GM23338 (cell line): Measurements from ENCODE around the gene UBE2S. TPM values are rescaled to one million over a fixed set of nuclear protein-coding genes. Genes with fewer than 3 reads are reported as not detected.

Experiments
- ATAC-seq: fragments of 200-7000 bp; cut with Tn5 transposase; 3 replicates; pipeline ENCODE4 v1.9.1; 2020
- DNase-seq: peaks from one replicate; pipeline ENCODE4 v3.0.0-alpha.2; 2015; ENCODE audit warnings: low spot score
- H2AFZ ChIP-seq: fragments of 200-600 bp; sonication (generic); 2 replicates; pipeline ENCODE4 v1.8.0; 2016; ENCODE audit warnings: antibody characterized with exemption, mild to moderate bottlenecking, moderate library complexity
- H3F3A ChIP-seq: fragments of 200-600 bp; sonication (generic); replicated peaks from 2 replicates; pipeline ENCODE4 v1.8.0; 2017; ENCODE audit warnings: antibody characterized with exemption, mixed run types, low read depth
- H3K27ac ChIP-seq: fragments of 200-600 bp; sonication (generic); 2 replicates; pipeline ENCODE4 v1.6.1; 2016; ENCODE audit warnings: low read depth
- H3K27me3 ChIP-seq: fragments of 200-600 bp; sonication (generic); 2 replicates; pipeline ENCODE4 v1.8.0; 2016; ENCODE audit warnings: mild to moderate bottlenecking, mixed run types, moderate library complexity; ENCODE audit not compliant: insufficient read depth
- H3K36me3 ChIP-seq: fragments of 200-600 bp; sonication (generic); 2 replicates; pipeline ENCODE4 v1.8.0; 2016; ENCODE audit warnings: mild to moderate bottlenecking; ENCODE audit not compliant: insufficient read depth
- H3K4me1 ChIP-seq: fragments of 200-600 bp; sonication (generic); 2 replicates; pipeline ENCODE4 v1.8.0; 2016; ENCODE audit warnings: mild to moderate bottlenecking, moderate library complexity; ENCODE audit not compliant: insufficient read depth
- H3K4me2 ChIP-seq: fragments of 200-600 bp; sonication (generic); 2 replicates; pipeline ENCODE4 v1.7.1; 2017; ENCODE audit warnings: mixed run types
- H3K4me3 ChIP-seq: fragments of 200-600 bp; sonication (generic); 2 replicates; pipeline ENCODE4 v1.6.1; 2016; ENCODE audit warnings: mixed run types
- H3K79me2 ChIP-seq: fragments of 200-600 bp; sonication (generic); replicated peaks from 2 replicates; pipeline ENCODE4 v1.8.0; 2017; ENCODE audit warnings: mild to moderate bottlenecking; ENCODE audit not compliant: insufficient read depth
- H3K9me2 ChIP-seq: fragments of 200-600 bp; sonication (generic); 2 replicates; pipeline ENCODE4 v1.8.0; 2017; ENCODE audit not compliant: insufficient read depth
- H4K20me1 ChIP-seq: fragments of 200-600 bp; sonication (generic); replicated peaks from 2 replicates; pipeline ENCODE4 v1.8.0; 2017; ENCODE audit warnings: mild to moderate bottlenecking; ENCODE audit not compliant: insufficient read depth
- H3K27ac Mint-ChIP-seq: 2 replicates; pipeline ENCODE4 v1.8.0; 2020; ENCODE audit warnings: inconsistent platforms, mild to moderate bottlenecking, moderate library complexity, mixed read lengths
- H3K27me3 Mint-ChIP-seq: 3 replicates; pipeline ENCODE4 v1.8.0; 2022; ENCODE audit warnings: low read depth, mild to moderate bottlenecking, moderate library complexity, mixed read lengths, inconsistent platforms; ENCODE audit not compliant: insufficient read depth, poor library complexity
- H3K36me3 Mint-ChIP-seq: 3 replicates; pipeline ENCODE4 v1.8.0; 2021; ENCODE audit warnings: low read depth, mild to moderate bottlenecking, inconsistent platforms, moderate library complexity, mixed read lengths
- H3K4me1 Mint-ChIP-seq: 3 replicates; pipeline ENCODE4 v1.8.0; 2020; ENCODE audit warnings: mild to moderate bottlenecking, inconsistent platforms, mixed read lengths
- H3K4me3 Mint-ChIP-seq: 3 replicates; pipeline ENCODE4 v1.8.0; 2021; ENCODE audit warnings: moderate library complexity, mild to moderate bottlenecking, inconsistent platforms, mixed read lengths
- H3K9me3 Mint-ChIP-seq: 3 replicates; pipeline ENCODE4 v1.8.0; 2020; ENCODE audit warnings: moderate library complexity, mild to moderate bottlenecking, inconsistent platforms, mixed read lengths
- CREB1 ChIP-seq: fragments of 250-450 bp; sonication (Bioruptor Pico); IDR thresholded peaks from 2 replicates; pipeline ENCODE4 v1.5.0; 2020; ENCODE audit warnings: low read depth, mild to moderate bottlenecking, moderate library complexity
- EZH2 ChIP-seq: fragments of 200-600 bp; sonication (generic); IDR thresholded peaks from one replicate; pipeline ENCODE4 v1.8.0; 2017; ENCODE audit warnings: antibody characterized with exemption, mild to moderate bottlenecking, low read depth; ENCODE audit not compliant: unreplicated experiment
- EZH2phosphoT487 ChIP-seq: fragments of 200-600 bp; sonication (generic); IDR thresholded peaks from one replicate; pipeline ENCODE4 v1.8.1; 2018; ENCODE audit warnings: antibody characterized with exemption; ENCODE audit not compliant: unreplicated experiment
- JUNB ChIP-seq: IDR thresholded peaks from one replicate; pipeline ENCODE4 v1.6.1; 2016; ENCODE audit warnings: antibody characterized with exemption; ENCODE audit not compliant: unreplicated experiment
- NANOG ChIP-seq: IDR thresholded peaks from 2 replicates; pipeline ENCODE4 v1.6.1; 2016; ENCODE audit warnings: antibody characterized with exemption, borderline replicate concordance
- POLR2AphosphoS5 ChIP-seq: IDR thresholded peaks from 2 replicates; pipeline ENCODE4 v1.6.1; 2016; ENCODE audit warnings: antibody characterized with exemption, low read depth
- STAT1 ChIP-seq: IDR thresholded peaks from one replicate; pipeline ENCODE4 v1.6.1; 2016; ENCODE audit warnings: antibody characterized with exemption; ENCODE audit not compliant: unreplicated experiment
- ZNF114 ChIP-seq: fragments of 250-450 bp; sonication (Bioruptor Pico); IDR thresholded peaks from 2 replicates; pipeline ENCODE4 v1.5.0; 2020; ENCODE audit warnings: mild to moderate bottlenecking, moderate library complexity
- ZNF331 ChIP-seq: fragments of 250-450 bp; sonication (Bioruptor Pico); IDR thresholded peaks from 2 replicates; pipeline ENCODE4 v1.5.0; 2020; ENCODE audit warnings: low read depth, mild to moderate bottlenecking, moderate library complexity
- polyA plus RNA-seq: library from polyadenylated mRNA; unstranded; fragments of >200 nt; fragmentation: Nextera tagmentation; extraction: Ambion mirVana; gene quantifications from 2 replicates; pipeline ENCODE4 v1.2.1, GENCODE V29; 2016
- total RNA-seq: library from RNA; depleted of rRNA; stranded (reverse); fragments of >200 nt; shearing (Covaris generic); gene quantifications from 2 replicates; pipeline ENCODE4 v1.2.3, GENCODE V29; 2014
- TF ChIP-seq, protein P1 (sequence below), 2 experiments: fragments of 200-600 bp in 1 of 2; sonication (generic) in 1 of 2; conservative IDR thresholded peaks; 2 replicates each; pipeline versions ENCODE4 v1.5.1 to v1.6.1; 2016 to 2017; ENCODE audit warnings: antibody characterized with exemption in 2 of 2, low read depth in 2 of 2, mild to moderate bottlenecking in 2 of 2, moderate library complexity in 1 of 2
- TF ChIP-seq, protein P2 (sequence below): IDR thresholded peaks from one replicate; pipeline ENCODE4 v1.6.1; 2018; ENCODE audit warnings: antibody characterized with exemption; ENCODE audit not compliant: unreplicated experiment
- TF ChIP-seq, protein P3 (sequence below): IDR thresholded peaks from 2 replicates; pipeline ENCODE4 v1.6.1; 2016; ENCODE audit warnings: antibody characterized with exemption
- TF ChIP-seq, protein P4 (sequence below): fragments of 250-450 bp; sonication (Bioruptor Pico); IDR thresholded peaks from 2 replicates; pipeline ENCODE4 v1.5.0; 2020; ENCODE audit warnings: mild to moderate bottlenecking, moderate library complexity

The UBE2S gene
- total and polyA plus RNA-seq, 2 experiments from 2014 or later = 363 to 533 TPM

DNA sequence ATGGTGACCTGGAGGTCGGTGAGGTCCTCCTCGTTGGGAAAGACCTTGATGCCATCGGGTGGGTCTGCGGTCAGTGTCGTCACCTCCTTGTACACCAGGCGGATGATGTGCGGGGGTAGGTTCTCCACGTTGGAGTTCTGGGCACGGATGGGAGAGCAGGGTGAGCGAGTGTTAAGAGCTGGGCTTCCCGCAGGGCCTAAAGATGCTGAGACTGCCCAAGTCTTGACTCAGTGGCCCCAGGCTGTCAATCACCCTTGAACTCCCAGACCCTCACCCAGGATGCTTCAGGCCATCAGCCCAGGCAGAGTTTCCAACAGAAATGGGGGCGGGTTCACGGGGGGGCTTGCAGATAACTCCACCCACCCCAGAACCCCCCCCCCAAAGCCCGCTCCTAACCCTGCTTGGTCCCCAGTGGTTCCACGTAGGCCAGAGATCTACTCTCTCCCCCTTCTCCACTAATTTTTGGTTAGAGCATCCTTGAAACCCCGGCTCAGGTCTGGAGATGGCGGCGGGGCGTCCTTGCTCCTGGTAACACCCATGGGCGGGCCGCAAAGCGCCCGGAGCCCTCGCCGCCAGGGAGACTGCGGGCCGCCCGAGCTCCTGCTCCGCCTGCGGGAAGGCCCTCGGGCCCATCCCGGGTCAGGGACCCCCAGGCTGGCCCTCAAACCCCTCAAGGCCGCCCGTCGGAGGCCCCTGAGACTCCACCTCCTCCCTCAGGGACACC lies 600 bp downstream of the UBE2S start:
- Histone ChIP-seq H3K36me3 (peaks cover 43% of the 10 kb centered on the region), H3K27ac (peak overlapping the region; percentile 97; the same call in 1 of the 2 replicates), H4K20me1 (peaks cover 52% of the 10 kb centered on the region), H3K79me2 (peaks cover 44% of the 10 kb centered on the region), H3K4me2 (peak overlapping the region; percentile 93), H3K4me3 (peak overlapping the region; percentile 94), H3K4me1 (peaks cover 21% of the 10 kb centered on the region), H3K9me2 (peaks cover 8% of the 10 kb centered on the region), H2AFZ (no peak overlapping the region), H3F3A (peaks cover 48% of the 10 kb centered on the region), H3K27me3 (no peaks in the 10 kb centered on the region)
- Mint-ChIP-seq H3K27ac (peak overlapping the region; percentile 56; the same call in 1 of the 2 replicates), H3K27me3 (peaks cover 23% of the 10 kb centered on the region), H3K4me1 (peaks cover 28% of the 10 kb centered on the region), H3K36me3 (peaks cover 75% of the 10 kb centered on the region), H3K9me3 (peaks cover 30% of the 10 kb centered on the region), H3K4me3 (peak overlapping the region; percentile 91)
- no peak for DNase-seq
- ATAC-seq = no peak
- TF ChIP-seq POLR2AphosphoS5 (no peak), ZNF331 (CRISPR knock-in tag) (no peak), CREB1 (CRISPR knock-in tag) (no peak), NANOG (no peak), STAT1 (no peak), ZNF114 (CRISPR knock-in tag) (no peak), EZH2phosphoT487 (no peak), EZH2 (no peak), JUNB (no peak)
- TF ChIP-seq, protein P1, sequence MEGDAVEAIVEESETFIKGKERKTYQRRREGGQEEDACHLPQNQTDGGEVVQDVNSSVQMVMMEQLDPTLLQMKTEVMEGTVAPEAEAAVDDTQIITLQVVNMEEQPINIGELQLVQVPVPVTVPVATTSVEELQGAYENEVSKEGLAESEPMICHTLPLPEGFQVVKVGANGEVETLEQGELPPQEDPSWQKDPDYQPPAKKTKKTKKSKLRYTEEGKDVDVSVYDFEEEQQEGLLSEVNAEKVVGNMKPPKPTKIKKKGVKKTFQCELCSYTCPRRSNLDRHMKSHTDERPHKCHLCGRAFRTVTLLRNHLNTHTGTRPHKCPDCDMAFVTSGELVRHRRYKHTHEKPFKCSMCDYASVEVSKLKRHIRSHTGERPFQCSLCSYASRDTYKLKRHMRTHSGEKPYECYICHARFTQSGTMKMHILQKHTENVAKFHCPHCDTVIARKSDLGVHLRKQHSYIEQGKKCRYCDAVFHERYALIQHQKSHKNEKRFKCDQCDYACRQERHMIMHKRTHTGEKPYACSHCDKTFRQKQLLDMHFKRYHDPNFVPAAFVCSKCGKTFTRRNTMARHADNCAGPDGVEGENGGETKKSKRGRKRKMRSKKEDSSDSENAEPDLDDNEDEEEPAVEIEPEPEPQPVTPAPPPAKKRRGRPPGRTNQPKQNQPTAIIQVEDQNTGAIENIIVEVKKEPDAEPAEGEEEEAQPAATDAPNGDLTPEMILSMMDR (conservative IDR thresholded peaks at IDR 0.05; ENCODE audit: low read depth in 2 of 2) = no peak
- TF ChIP-seq, protein P2, sequence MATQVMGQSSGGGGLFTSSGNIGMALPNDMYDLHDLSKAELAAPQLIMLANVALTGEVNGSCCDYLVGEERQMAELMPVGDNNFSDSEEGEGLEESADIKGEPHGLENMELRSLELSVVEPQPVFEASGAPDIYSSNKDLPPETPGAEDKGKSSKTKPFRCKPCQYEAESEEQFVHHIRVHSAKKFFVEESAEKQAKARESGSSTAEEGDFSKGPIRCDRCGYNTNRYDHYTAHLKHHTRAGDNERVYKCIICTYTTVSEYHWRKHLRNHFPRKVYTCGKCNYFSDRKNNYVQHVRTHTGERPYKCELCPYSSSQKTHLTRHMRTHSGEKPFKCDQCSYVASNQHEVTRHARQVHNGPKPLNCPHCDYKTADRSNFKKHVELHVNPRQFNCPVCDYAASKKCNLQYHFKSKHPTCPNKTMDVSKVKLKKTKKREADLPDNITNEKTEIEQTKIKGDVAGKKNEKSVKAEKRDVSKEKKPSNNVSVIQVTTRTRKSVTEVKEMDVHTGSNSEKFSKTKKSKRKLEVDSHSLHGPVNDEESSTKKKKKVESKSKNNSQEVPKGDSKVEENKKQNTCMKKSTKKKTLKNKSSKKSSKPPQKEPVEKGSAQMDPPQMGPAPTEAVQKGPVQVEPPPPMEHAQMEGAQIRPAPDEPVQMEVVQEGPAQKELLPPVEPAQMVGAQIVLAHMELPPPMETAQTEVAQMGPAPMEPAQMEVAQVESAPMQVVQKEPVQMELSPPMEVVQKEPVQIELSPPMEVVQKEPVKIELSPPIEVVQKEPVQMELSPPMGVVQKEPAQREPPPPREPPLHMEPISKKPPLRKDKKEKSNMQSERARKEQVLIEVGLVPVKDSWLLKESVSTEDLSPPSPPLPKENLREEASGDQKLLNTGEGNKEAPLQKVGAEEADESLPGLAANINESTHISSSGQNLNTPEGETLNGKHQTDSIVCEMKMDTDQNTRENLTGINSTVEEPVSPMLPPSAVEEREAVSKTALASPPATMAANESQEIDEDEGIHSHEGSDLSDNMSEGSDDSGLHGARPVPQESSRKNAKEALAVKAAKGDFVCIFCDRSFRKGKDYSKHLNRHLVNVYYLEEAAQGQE = no peak
- TF ChIP-seq, protein P3, sequence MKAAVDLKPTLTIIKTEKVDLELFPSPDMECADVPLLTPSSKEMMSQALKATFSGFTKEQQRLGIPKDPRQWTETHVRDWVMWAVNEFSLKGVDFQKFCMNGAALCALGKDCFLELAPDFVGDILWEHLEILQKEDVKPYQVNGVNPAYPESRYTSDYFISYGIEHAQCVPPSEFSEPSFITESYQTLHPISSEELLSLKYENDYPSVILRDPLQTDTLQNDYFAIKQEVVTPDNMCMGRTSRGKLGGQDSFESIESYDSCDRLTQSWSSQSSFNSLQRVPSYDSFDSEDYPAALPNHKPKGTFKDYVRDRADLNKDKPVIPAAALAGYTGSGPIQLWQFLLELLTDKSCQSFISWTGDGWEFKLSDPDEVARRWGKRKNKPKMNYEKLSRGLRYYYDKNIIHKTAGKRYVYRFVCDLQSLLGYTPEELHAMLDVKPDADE = no peak
- TF ChIP-seq, protein P4, sequence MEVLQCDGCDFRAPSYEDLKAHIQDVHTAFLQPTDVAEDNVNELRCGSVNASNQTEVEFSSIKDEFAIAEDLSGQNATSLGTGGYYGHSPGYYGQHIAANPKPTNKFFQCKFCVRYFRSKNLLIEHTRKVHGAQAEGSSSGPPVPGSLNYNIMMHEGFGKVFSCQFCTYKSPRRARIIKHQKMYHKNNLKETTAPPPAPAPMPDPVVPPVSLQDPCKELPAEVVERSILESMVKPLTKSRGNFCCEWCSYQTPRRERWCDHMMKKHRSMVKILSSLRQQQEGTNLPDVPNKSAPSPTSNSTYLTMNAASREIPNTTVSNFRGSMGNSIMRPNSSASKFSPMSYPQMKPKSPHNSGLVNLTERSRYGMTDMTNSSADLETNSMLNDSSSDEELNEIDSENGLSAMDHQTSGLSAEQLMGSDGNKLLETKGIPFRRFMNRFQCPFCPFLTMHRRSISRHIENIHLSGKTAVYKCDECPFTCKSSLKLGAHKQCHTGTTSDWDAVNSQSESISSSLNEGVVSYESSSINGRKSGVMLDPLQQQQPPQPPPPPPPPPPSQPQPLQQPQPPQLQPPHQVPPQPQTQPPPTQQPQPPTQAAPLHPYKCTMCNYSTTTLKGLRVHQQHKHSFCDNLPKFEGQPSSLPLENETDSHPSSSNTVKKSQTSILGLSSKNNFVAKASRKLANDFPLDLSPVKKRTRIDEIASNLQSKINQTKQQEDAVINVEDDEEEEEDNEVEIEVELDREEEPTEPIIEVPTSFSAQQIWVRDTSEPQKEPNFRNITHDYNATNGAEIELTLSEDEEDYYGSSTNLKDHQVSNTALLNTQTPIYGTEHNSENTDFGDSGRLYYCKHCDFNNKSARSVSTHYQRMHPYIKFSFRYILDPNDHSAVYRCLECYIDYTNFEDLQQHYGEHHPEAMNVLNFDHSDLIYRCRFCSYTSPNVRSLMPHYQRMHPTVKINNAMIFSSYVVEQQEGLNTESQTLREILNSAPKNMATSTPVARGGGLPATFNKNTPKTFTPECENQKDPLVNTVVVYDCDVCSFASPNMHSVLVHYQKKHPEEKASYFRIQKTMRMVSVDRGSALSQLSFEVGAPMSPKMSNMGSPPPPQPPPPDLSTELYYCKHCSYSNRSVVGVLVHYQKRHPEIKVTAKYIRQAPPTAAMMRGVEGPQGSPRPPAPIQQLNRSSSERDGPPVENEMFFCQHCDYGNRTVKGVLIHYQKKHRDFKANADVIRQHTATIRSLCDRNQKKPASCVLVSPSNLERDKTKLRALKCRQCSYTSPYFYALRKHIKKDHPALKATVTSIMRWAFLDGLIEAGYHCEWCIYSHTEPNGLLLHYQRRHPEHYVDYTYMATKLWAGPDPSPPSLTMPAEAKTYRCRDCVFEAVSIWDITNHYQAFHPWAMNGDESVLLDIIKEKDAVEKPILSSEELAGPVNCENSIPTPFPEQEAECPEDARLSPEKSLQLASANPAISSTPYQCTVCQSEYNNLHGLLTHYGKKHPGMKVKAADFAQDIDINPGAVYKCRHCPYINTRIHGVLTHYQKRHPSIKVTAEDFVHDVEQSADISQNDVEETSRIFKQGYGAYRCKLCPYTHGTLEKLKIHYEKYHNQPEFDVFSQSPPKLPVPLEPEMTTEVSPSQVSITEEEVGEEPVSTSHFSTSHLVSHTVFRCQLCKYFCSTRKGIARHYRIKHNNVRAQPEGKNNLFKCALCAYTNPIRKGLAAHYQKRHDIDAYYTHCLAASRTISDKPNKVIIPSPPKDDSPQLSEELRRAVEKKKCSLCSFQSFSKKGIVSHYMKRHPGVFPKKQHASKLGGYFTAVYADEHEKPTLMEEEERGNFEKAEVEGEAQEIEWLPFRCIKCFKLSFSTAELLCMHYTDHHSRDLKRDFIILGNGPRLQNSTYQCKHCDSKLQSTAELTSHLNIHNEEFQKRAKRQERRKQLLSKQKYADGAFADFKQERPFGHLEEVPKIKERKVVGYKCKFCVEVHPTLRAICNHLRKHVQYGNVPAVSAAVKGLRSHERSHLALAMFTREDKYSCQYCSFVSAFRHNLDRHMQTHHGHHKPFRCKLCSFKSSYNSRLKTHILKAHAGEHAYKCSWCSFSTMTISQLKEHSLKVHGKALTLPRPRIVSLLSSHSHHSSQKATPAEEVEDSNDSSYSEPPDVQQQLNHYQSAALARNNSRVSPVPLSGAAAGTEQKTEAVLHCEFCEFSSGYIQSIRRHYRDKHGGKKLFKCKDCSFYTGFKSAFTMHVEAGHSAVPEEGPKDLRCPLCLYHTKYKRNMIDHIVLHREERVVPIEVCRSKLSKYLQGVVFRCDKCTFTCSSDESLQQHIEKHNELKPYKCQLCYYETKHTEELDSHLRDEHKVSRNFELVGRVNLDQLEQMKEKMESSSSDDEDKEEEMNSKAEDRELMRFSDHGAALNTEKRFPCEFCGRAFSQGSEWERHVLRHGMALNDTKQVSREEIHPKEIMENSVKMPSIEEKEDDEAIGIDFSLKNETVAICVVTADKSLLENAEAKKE = no peak
